GM19238 (cell line): ENCODE results near the gene OR10G4.
"Not testable (repeated sequence)": the region's sequence is repeated elsewhere in the genome, so short reads cannot be mapped to it uniquely, and the experiment has no call there.

Source experiments
- DNase-seq: peaks from one replicate; pipeline ENCODE4 v3.0.0; 2011; ENCODE audit warnings: low spot score; ENCODE audit not compliant: insufficient read length

OR10G4 gene

GRCh38 chr11:124012697-124013096, at the start of gene OR10G4:
Gene OR10G4, plus strand, starts transcription at chr11:124012997. Its CDS starts 2,578 bp downstream, at chr11:124015575.
- no peak for DNase-seq

- DNase-seq, result no peak
Measured at GRCh38 chr11:123973816-123974215, 39.0 kb upstream of the OR10G4 start.

- DNase-seq, result no peak
Measured at GRCh38 chr11:123976770-123977560, 35.8 kb upstream of the OR10G4 start.

GRCh38 chr11:123977731-123978347, 35.0 kb upstream of the OR10G4 start, which contains the start of gene OR10S1:
Gene OR10S1, minus strand, starts transcription at chr11:123977781. Its CDS starts 117 bp downstream, at chr11:123977664.
- no peak for DNase-seq

GRCh38 chr11:123979311-123979710, 33.5 kb upstream of the OR10G4 start:
- DNase-seq, result no peak

GRCh38 chr11:123995119-123995518, 17.7 kb upstream of the OR10G4 start, which contains the start of gene OR10G6:
Gene OR10G6, minus strand, starts transcription at chr11:123995161. Its CDS starts 0 bp downstream, at chr11:123995161.
- no peak for DNase-seq

GRCh38 chr11:124015837-124016236, 3.0 kb downstream of the OR10G4 start:
- not testable (repeated sequence) for DNase-seq

GRCh38 chr11:124026498-124026897, 13.7 kb downstream of the OR10G4 start, which contains the start of gene OR10G8:
Gene OR10G8, plus strand, starts transcription at chr11:124026798. Its CDS starts 2,825 bp downstream, at chr11:124029623.
- DNase-seq, result no peak

GRCh38 chr11:124036666-124037065, 23.9 kb downstream of the OR10G4 start:
- DNase-seq, result no peak

GRCh38 chr11:124039557-124039956, 26.8 kb downstream of the OR10G4 start:
- no peak for DNase-seq

- no peak for DNase-seq
Measured at GRCh38 chr11:124041254-124041653, 28.5 kb downstream of the OR10G4 start, which contains the start of gene OR10G7. Gene OR10G7, minus strand, starts transcription at chr11:124041325. Its CDS starts 2,324 bp downstream, at chr11:124039001.

- no peak for DNase-seq
Measured at GRCh38 chr11:124043420-124043819, 30.6 kb downstream of the OR10G4 start.

- no peak for DNase-seq
Measured at GRCh38 chr11:124050748-124051147, 38.0 kb downstream of the OR10G4 start.

GRCh38 chr11:124052966-124053365, 40.2 kb downstream of the OR10G4 start:
- no peak for DNase-seq
